Neuronal stem cell (in vitro differentiated cells): ENCODE results near the gene MAPKAPK3.
A peak's percentile ranks its signal among the peaks of the same experiment; 100 is the strongest.

Experiments
- DNase-seq: peaks from one replicate; pipeline ENCODE4 v3.0.0-alpha.2; 2013; ENCODE audit warnings: low spot score
- H2AFZ ChIP-seq: one replicate; pipeline ENCODE4 v1.6.1; 2013; ENCODE audit warnings: mild to moderate bottlenecking, low read length, inconsistent platforms
- H2AK5ac ChIP-seq: 2 replicates; pipeline ENCODE4 v1.6.1; 2013; ENCODE audit warnings: low read depth, mild to moderate bottlenecking, inconsistent platforms, low read length, moderate library complexity, mixed read lengths
- H2BK120ac ChIP-seq: 2 replicates; pipeline ENCODE4 v1.6.1; 2013; ENCODE audit warnings: low read depth, mild to moderate bottlenecking, inconsistent platforms, low read length, moderate library complexity, mixed read lengths
- H2BK12ac ChIP-seq: one replicate; pipeline ENCODE4 v1.6.1; 2013; ENCODE audit warnings: low read length, inconsistent platforms
- H2BK15ac ChIP-seq: 2 replicates; pipeline ENCODE4 v1.6.1; 2013; ENCODE audit warnings: mild to moderate bottlenecking, low read length, inconsistent platforms, mixed read lengths
- H2BK5ac ChIP-seq: one replicate; pipeline ENCODE4 v1.6.1; 2013; ENCODE audit warnings: inconsistent platforms, mild to moderate bottlenecking, low read length, moderate library complexity
- H3K14ac ChIP-seq: one replicate; pipeline ENCODE4 v1.6.1; 2013; ENCODE audit warnings: low read length, inconsistent platforms
- H3K18ac ChIP-seq: 2 replicates; pipeline ENCODE4 v1.6.1; 2013; ENCODE audit warnings: low read length, inconsistent platforms
- H3K23ac ChIP-seq: 2 replicates; pipeline ENCODE4 v1.6.1; 2013; ENCODE audit warnings: low read depth, mild to moderate bottlenecking, mixed read lengths, low read length, inconsistent platforms; ENCODE audit not compliant: poor library complexity
- H3K27ac ChIP-seq: replicated peaks from 3 replicates; pipeline ENCODE4 v1.5.1; 2013; ENCODE audit warnings: low read length, inconsistent platforms
- H3K27me3 ChIP-seq, 3 experiments: 2 replicates each; pipeline ENCODE4 v1.6.1; 2013; ENCODE audit warnings: low read length in 3 of 3, mild to moderate bottlenecking in 2 of 3, inconsistent platforms in 1 of 3, low read depth in 1 of 3, mixed read lengths in 1 of 3, moderate library complexity in 1 of 3; ENCODE audit not compliant: control insufficient read depth in 3 of 3, insufficient read depth in 3 of 3
- H3K36me3 ChIP-seq, 2 donors: replicated peaks in 1 of 2; 2 replicates each; pipeline ENCODE4 v1.6.1; 2013; ENCODE audit warnings: low read length in 2 of 2; ENCODE audit not compliant: control insufficient read depth in 2 of 2, insufficient read depth in 2 of 2
- H3K4ac ChIP-seq: 2 replicates; pipeline ENCODE4 v1.6.1; 2013; ENCODE audit warnings: inconsistent platforms, mild to moderate bottlenecking, low read length, moderate library complexity
- H3K4me1 ChIP-seq, 2 donors: 1 replicate in 1 of 2; 2 replicates in 1 of 2; pipeline ENCODE4 v1.6.1; 2013; ENCODE audit warnings: low read length in 2 of 2, low read depth in 1 of 2; ENCODE audit not compliant: control insufficient read depth in 2 of 2, insufficient read depth in 1 of 2
- H3K4me2 ChIP-seq: one replicate; pipeline ENCODE4 v1.6.1; 2013; ENCODE audit warnings: mild to moderate bottlenecking, low read length, inconsistent platforms; ENCODE audit not compliant: insufficient read depth, poor library complexity, severe bottlenecking
- H3K4me3 ChIP-seq, 2 donors: 2 replicates each; pipeline ENCODE4 v1.5.1; 2013; ENCODE audit warnings: low read length in 2 of 2, mild to moderate bottlenecking in 2 of 2, inconsistent platforms in 1 of 2, moderate library complexity in 1 of 2
- H3K79me1 ChIP-seq: one replicate; pipeline ENCODE4 v1.6.1; 2013; ENCODE audit warnings: low read depth, mild to moderate bottlenecking, inconsistent platforms, low read length, moderate library complexity
- H3K9ac ChIP-seq: one replicate; pipeline ENCODE4 v1.6.1; 2013; ENCODE audit warnings: mild to moderate bottlenecking, low read depth, low read length, inconsistent platforms; ENCODE audit not compliant: poor library complexity
- H3K9me3 ChIP-seq, 2 donors: replicated peaks in 1 of 2; 2 replicates each; pipeline versions ENCODE3 to v1.6.1; 2013; ENCODE audit warnings: low read length in 2 of 2, mild to moderate bottlenecking in 2 of 2, inconsistent platforms in 1 of 2, low read depth in 1 of 2, mixed read lengths in 1 of 2, moderate library complexity in 1 of 2; ENCODE audit not compliant: control insufficient read depth in 2 of 2, insufficient read depth in 1 of 2
- H4K8ac ChIP-seq: one replicate; pipeline ENCODE4 v1.6.1; 2013; ENCODE audit warnings: low read depth, mild to moderate bottlenecking, inconsistent platforms, low read length, moderate library complexity
- H4K91ac ChIP-seq: one replicate; pipeline ENCODE4 v1.6.1; 2013; ENCODE audit warnings: low read length, low read depth, mild to moderate bottlenecking, inconsistent platforms; ENCODE audit not compliant: poor library complexity
- WGBS, 2 donors: extraction: QIAGEN DNeasy Blood & Tissue Kit; methylation state at CpG; one replicate each; pipeline ENCODE4 v1.1.7; 2013; ENCODE audit warnings: missing lambda C conversion rate in 2 of 2, mixed read lengths in 1 of 2; ENCODE audit not compliant: insufficient read length in 2 of 2, insufficient replicate concordance in 1 of 2; ENCODE audit errors: extremely low coverage in 2 of 2; 5-methylcytosine and 5-hydroxymethylcytosine counted together

Gene MAPKAPK3

DNA sequence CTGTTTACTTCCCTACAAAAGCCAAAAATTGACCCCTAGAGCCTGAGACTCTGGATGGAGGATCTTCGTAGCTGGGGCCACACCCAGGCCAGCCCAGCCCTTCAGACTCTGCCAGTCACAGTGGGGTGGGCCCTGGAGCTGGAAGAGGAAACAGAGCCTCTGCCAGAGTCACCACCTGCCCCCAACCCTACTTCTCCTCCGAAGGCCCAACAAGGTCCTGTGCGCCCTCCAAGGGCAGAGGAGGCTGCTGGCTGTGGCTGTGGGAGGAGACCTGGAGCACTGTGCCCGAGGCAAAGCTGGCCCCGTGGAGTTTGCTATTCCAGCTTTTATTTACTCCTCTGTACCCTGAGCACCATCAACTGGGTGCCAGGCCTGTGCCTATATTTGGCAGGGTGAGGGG, 24.4 kb upstream of the MAPKAPK3 start:
- no peaks in the 10 kb centered on the region for H3K9me3 ChIP-seq
- H2AK5ac ChIP-seq: peak overlapping the region; percentile 93
- no peaks in the 10 kb centered on the region for H3K4me1 ChIP-seq
- no peak overlapping the region for H3K18ac ChIP-seq
- no peak overlapping the region for H2BK12ac ChIP-seq
- H3K27ac ChIP-seq: no peak overlapping the region
- no peak overlapping the region for H2BK15ac ChIP-seq
- no peak overlapping the region for H3K9ac ChIP-seq
- no peak for DNase-seq
- WGBS, 2 donors: no CpG with 5 or more reads among the region's 5 CpGs
- H3K36me3 ChIP-seq: no peaks in the 10 kb centered on the region
- no peak overlapping the region for H2BK5ac ChIP-seq
- H2BK120ac ChIP-seq: no peak overlapping the region
- no peak overlapping the region for H3K4me2 ChIP-seq
- H3K27me3 ChIP-seq: peaks cover 0 to 7% (median 1%) of the 10 kb centered on the region in 3 experiments
- peak overlapping the region; percentile 27 for H3K14ac ChIP-seq
- H4K8ac ChIP-seq: no peak overlapping the region
- H2AFZ ChIP-seq: no peak overlapping the region
- H3K23ac ChIP-seq: peak overlapping the region; percentile 67
- H4K91ac ChIP-seq: no peak overlapping the region
- H3K79me1 ChIP-seq: peaks cover 2% of the 10 kb centered on the region
- H3K4ac ChIP-seq: no peak overlapping the region
- peak overlapping the region in 1 of 2 donors; percentile 16 for H3K4me3 ChIP-seq

DNA sequence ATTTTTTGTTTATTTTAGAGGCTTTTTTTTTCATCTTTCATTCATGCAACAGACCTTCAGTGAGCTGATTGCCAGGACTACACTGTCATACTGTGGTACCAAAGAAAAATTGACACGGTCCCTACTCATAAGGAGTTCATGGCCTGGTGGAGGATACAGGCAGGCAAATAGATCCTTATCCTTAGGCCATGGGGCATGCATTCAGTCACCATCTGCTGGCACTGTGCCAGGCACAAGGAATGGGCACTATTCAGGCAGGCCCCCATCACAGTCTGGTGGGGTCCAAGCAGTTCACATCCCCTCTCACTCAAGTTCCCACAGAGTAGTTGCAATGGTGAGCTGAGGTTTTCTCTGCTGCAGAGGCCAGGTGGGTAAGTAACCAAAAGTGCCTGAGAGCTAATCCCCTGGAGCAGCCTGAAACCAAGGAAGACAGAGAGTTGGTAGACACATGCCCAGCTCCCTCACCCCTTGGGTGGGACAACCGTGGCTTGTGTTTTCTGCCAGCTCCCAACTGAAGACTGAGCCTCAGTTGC, 22.6 kb upstream of the MAPKAPK3 start:
- no peak overlapping the region for H4K91ac ChIP-seq
- WGBS, 2 donors: no CpG with 5 or more reads among the region's 2 CpGs
- H3K14ac ChIP-seq: no peak overlapping the region

DNA sequence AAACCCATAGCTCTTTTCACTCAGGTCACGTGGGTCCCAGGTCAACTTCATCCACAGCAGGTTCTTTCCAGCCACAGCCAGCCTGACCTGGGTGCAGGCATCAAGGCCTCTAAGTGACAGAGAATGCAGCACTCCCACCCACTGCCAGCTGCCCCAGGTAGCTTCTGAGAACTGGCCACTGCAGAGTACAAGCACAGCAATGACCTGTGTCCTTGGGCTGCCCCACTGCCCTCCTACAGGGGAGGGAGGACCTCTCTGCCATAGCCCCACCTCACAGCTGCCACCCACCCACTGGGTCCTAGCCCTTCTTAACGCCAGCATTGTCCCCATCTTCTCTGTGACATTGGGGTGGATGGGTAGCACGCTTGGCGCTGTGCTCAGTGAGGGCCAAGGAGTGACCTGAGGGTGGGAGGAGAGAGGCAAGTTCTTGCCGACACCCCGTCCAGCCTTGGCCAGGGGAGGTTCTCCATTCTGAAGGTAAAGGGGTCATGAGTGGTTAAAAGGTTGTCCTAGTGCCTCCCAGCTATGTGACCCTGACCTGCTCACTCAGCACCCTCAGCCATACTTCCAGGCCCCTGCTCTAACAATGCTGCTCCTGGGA, 17.7 kb upstream of the MAPKAPK3 start:
- Histone ChIP-seq H2BK12ac (peak overlapping the region; percentile 5), H3K27me3 (peaks cover 0 to 4% (median 0%) of the 10 kb centered on the region in 3 experiments)

More for the DNA sequence above, 22.6 kb upstream of the MAPKAPK3 start:
- H3K36me3 ChIP-seq: no peaks in the 10 kb centered on the region
- peaks cover 2% of the 10 kb centered on the region for H3K79me1 ChIP-seq
- no peak overlapping the region for H3K4me3 ChIP-seq
- no peak for DNase-seq
- no peak overlapping the region for H3K4me2 ChIP-seq
- H2BK12ac ChIP-seq: no peak overlapping the region
- no peak overlapping the region for H3K18ac ChIP-seq
- no peaks in the 10 kb centered on the region for H3K4me1 ChIP-seq
- H2AFZ ChIP-seq: no peak overlapping the region
- no peak overlapping the region for H3K4ac ChIP-seq
- H2BK5ac ChIP-seq: no peak overlapping the region
- H3K27ac ChIP-seq: no peak overlapping the region
- peaks cover 0 to 7% (median 0%) of the 10 kb centered on the region in 3 experiments for H3K27me3 ChIP-seq
- no peaks in the 10 kb centered on the region for H3K9me3 ChIP-seq
- H3K9ac ChIP-seq: no peak overlapping the region
- no peak overlapping the region for H2BK15ac ChIP-seq
- no peak overlapping the region for H2BK120ac ChIP-seq
- no peak overlapping the region for H2AK5ac ChIP-seq
- H4K8ac ChIP-seq: no peak overlapping the region
- H3K23ac ChIP-seq: no peak overlapping the region

DNA sequence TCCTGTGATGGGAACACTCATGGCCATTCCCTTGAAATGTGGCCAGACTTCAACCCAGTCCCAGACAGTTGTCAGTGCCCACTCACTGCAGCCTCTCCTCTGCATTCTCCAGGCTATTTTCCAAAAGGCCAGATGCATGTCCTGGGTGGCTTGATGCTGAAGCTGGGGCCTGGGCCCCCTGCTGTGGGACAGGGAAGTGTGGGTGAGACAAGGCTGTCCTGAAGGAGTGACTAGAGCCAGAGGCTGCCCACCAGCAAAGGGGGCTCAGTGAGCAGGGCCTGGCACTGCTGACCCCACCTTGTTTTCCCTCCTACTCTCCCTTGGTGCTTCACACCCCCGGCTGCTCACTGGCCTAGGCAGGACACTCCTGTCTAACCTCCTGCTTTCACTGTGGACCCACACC, 17.2 kb upstream of the MAPKAPK3 start:
- no peak overlapping the region for H2BK120ac ChIP-seq
- peaks cover 0 to 4% of the 10 kb centered on the region in 2 donors for H3K36me3 ChIP-seq
- H2BK15ac ChIP-seq: peak overlapping the region; percentile 34
- WGBS, 2 donors: no CpG with 5 or more reads among the region's 1 CpG
- no peak overlapping the region for H3K18ac ChIP-seq
- DNase-seq: no peak
- peak overlapping the region; percentile 43 for H2BK5ac ChIP-seq
- H3K4ac ChIP-seq: no peak overlapping the region
- no peaks in the 10 kb centered on the region for H3K9me3 ChIP-seq
- no peak overlapping the region for H2BK12ac ChIP-seq
- no peak overlapping the region for H3K4me3 ChIP-seq
- no peak overlapping the region for H3K23ac ChIP-seq
- H4K91ac ChIP-seq: no peak overlapping the region
- H4K8ac ChIP-seq: no peak overlapping the region
- H3K27ac ChIP-seq: no peak overlapping the region
- H3K4me2 ChIP-seq: no peak overlapping the region
- peaks cover 8 to 15% of the 10 kb centered on the region in 2 donors for H3K4me1 ChIP-seq
- no peak overlapping the region for H2AFZ ChIP-seq
- no peak overlapping the region for H3K9ac ChIP-seq
- H2AK5ac ChIP-seq: peak overlapping the region; percentile 65
- H3K79me1 ChIP-seq: peaks cover 2% of the 10 kb centered on the region
- H3K27me3 ChIP-seq: no peaks in the 10 kb centered on the region
- H3K14ac ChIP-seq: no peak overlapping the region

More for the DNA sequence above, 17.7 kb upstream of the MAPKAPK3 start:
- Histone ChIP-seq H2AFZ (no peak overlapping the region), H4K91ac (no peak overlapping the region), H3K4me1 (peaks cover 8 to 15% of the 10 kb centered on the region in 2 donors), H3K23ac (no peak overlapping the region), H3K9ac (no peak overlapping the region), H3K27ac (no peak overlapping the region), H3K4ac (no peak overlapping the region), H3K18ac (peak overlapping the region; percentile 25), H3K4me3 (no peak overlapping the region), H3K79me1 (peaks cover 2% of the 10 kb centered on the region), H4K8ac (peak overlapping the region; percentile 53), H2AK5ac (peak overlapping the region; percentile 77), H2BK15ac (peak overlapping the region; percentile 41), H2BK5ac (peak overlapping the region; percentile 43), H3K36me3 (no peaks in the 10 kb centered on the region), H3K4me2 (no peak overlapping the region), H2BK120ac (no peak overlapping the region), H3K14ac (no peak overlapping the region), H3K9me3 (no peaks in the 10 kb centered on the region)
- DNase-seq: no peak
- WGBS, 2 donors: no CpG with 5 or more reads among the region's 6 CpGs
